Lower leg skin (tissue), 3 donors: ENCODE results near the gene PBX1.

Experiments used
- POLR2A ChIP-seq, 2 donors: fragments of 450-650 bp; IDR thresholded peaks; one replicate each; pipeline ENCODE4 v1.6.1; 2016 to 2017; ENCODE audit warnings: antibody characterized with exemption in 2 of 2, mild to moderate bottlenecking in 1 of 2, moderate library complexity in 1 of 2
- TF ChIP-seq, protein P1 (sequence below), 3 donors: fragments of 450-650 bp; IDR thresholded peaks; one replicate each; pipeline ENCODE4 v1.5.1; 2016; ENCODE audit warnings: antibody characterized with exemption in 3 of 3, mild to moderate bottlenecking in 3 of 3, moderate library complexity in 2 of 3

DNA sequence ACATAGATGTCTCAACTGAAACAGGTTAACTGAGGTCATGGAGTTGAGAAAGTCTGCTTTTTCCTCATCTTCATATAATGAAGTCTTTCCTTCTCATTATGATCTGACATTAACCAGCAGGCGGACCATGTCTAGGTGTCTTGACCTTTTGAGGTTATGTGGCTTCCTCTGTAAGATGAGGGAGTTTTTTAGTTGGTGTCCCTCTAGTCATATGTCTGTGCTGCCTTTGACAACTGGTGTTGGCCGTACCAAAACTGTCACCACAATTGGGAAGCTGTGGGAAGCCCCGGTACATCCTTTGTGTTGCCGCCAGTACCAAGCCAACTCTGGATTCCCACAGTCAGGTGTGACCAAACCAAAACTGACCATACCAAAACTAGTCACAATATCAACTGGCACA, 105.1 kb downstream of the PBX1 start:
- no peak for TF ChIP-seq POLR2A (IDR thresholded peaks at IDR 0.05)
- TF ChIP-seq, protein P1, sequence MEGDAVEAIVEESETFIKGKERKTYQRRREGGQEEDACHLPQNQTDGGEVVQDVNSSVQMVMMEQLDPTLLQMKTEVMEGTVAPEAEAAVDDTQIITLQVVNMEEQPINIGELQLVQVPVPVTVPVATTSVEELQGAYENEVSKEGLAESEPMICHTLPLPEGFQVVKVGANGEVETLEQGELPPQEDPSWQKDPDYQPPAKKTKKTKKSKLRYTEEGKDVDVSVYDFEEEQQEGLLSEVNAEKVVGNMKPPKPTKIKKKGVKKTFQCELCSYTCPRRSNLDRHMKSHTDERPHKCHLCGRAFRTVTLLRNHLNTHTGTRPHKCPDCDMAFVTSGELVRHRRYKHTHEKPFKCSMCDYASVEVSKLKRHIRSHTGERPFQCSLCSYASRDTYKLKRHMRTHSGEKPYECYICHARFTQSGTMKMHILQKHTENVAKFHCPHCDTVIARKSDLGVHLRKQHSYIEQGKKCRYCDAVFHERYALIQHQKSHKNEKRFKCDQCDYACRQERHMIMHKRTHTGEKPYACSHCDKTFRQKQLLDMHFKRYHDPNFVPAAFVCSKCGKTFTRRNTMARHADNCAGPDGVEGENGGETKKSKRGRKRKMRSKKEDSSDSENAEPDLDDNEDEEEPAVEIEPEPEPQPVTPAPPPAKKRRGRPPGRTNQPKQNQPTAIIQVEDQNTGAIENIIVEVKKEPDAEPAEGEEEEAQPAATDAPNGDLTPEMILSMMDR (IDR thresholded peaks at IDR 0.05), result no peak
